ENCODE measurements around the gene SEM1.

DNA sequence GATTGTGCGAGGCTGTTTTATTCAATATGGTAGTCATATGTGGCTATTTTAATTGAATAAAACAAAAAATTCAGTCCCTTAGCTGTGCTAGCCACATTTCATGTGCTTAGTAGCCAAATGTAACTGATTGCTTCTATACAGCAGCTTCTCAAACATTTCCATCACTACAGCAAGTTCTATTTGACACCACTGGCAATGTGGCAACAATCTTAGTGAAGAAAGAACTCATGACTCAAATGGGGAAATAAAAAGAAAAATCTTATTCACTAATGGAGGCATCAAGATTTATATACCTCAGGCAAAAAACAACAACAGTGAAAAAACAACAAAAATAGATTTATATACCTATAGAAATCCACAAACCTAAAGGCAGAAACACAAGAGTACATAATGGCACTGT, 17.9 kb downstream of the SEM1 start:
- no peak for TF ChIP-seq POLR2AphosphoS5 (IDR thresholded peaks at IDR 0.05; ENCODE audit: low read depth, low read length)
- TF ChIP-seq, protein P1, sequence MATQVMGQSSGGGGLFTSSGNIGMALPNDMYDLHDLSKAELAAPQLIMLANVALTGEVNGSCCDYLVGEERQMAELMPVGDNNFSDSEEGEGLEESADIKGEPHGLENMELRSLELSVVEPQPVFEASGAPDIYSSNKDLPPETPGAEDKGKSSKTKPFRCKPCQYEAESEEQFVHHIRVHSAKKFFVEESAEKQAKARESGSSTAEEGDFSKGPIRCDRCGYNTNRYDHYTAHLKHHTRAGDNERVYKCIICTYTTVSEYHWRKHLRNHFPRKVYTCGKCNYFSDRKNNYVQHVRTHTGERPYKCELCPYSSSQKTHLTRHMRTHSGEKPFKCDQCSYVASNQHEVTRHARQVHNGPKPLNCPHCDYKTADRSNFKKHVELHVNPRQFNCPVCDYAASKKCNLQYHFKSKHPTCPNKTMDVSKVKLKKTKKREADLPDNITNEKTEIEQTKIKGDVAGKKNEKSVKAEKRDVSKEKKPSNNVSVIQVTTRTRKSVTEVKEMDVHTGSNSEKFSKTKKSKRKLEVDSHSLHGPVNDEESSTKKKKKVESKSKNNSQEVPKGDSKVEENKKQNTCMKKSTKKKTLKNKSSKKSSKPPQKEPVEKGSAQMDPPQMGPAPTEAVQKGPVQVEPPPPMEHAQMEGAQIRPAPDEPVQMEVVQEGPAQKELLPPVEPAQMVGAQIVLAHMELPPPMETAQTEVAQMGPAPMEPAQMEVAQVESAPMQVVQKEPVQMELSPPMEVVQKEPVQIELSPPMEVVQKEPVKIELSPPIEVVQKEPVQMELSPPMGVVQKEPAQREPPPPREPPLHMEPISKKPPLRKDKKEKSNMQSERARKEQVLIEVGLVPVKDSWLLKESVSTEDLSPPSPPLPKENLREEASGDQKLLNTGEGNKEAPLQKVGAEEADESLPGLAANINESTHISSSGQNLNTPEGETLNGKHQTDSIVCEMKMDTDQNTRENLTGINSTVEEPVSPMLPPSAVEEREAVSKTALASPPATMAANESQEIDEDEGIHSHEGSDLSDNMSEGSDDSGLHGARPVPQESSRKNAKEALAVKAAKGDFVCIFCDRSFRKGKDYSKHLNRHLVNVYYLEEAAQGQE (IDR thresholded peaks at IDR 0.05; ENCODE audit: insufficient read depth in 1 of 2, low read depth in 2 of 2, low read length in 2 of 2): no peak
- no peak for TF ChIP-seq TAF1 (IDR thresholded peaks at IDR 0.05; ENCODE audit: borderline replicate concordance, insufficient read depth, low read length)

All from PFSK-1 (cell line).